ENCODE data around the gene MAP3K19.
A peak's percentile ranks its signal among the peaks of the same experiment; 100 is the strongest.
"Not testable (repeated sequence)": the region's sequence is repeated elsewhere in the genome, so short reads cannot be mapped to it uniquely, and the experiment has no call there.

Gene MAP3K19

GRCh38 chr2:135050684-135051083, 3.4 kb upstream of the MAP3K19 start:
- H3K4me3 ChIP-seq (ENCODE audit: low read depth, low read length) = no peak overlapping the region
- no peak for TF ChIP-seq CTCF (IDR thresholded peaks at IDR 0.05; ENCODE audit: low read depth, low read length)

- no peak for TF ChIP-seq CTCF (IDR thresholded peaks at IDR 0.05; ENCODE audit: low read depth, low read length)
- H3K4me3 ChIP-seq (ENCODE audit: low read depth, low read length) = no peak overlapping the region
Observed at GRCh38 chr2:135050132-135050531, 2.9 kb upstream of the MAP3K19 start.

- no peak overlapping the region for H3K4me3 ChIP-seq (ENCODE audit: low read depth, low read length)
- TF ChIP-seq CTCF (IDR thresholded peaks at IDR 0.05; ENCODE audit: low read depth, low read length) = no peak
Observed at GRCh38 chr2:135048122-135048521, 875 bp upstream of the MAP3K19 start.

GRCh38 chr2:135043345-135043744, 3.9 kb downstream of the MAP3K19 start:
- peak; percentile 64 for TF ChIP-seq CTCF (IDR thresholded peaks at IDR 0.05; ENCODE audit: low read depth, low read length)
- H3K4me3 ChIP-seq (ENCODE audit: low read depth, low read length) = no peak overlapping the region

GRCh38 chr2:135037831-135038230, 9.4 kb downstream of the MAP3K19 start:
- TF ChIP-seq CTCF (IDR thresholded peaks at IDR 0.05; ENCODE audit: low read depth, low read length) = no peak
- no peak overlapping the region for H3K4me3 ChIP-seq (ENCODE audit: low read depth, low read length)

- not testable (repeated sequence) for H3K4me3 ChIP-seq (ENCODE audit: low read depth, low read length)
Observed at GRCh38 chr2:135033216-135033615, 14.0 kb downstream of the MAP3K19 start.

GRCh38 chr2:135030826-135031225, 16.4 kb downstream of the MAP3K19 start:
- H3K4me3 ChIP-seq (ENCODE audit: low read depth, low read length) = no peak overlapping the region
- no peak for TF ChIP-seq CTCF (IDR thresholded peaks at IDR 0.05; ENCODE audit: low read depth, low read length)

- no peak overlapping the region for H3K4me3 ChIP-seq (ENCODE audit: low read depth, low read length)
- TF ChIP-seq CTCF (IDR thresholded peaks at IDR 0.05; ENCODE audit: low read depth, low read length) = no peak
Observed at GRCh38 chr2:135029481-135030134, 17.6 kb downstream of the MAP3K19 start.
